DND-41 (cell line): Measurements from ENCODE around the gene KCNG2.

Experiments
- EZH2 ChIP-seq: IDR thresholded peaks from 3 replicates; pipeline ENCODE4 v1.6.1; 2012; ENCODE audit warnings: borderline replicate concordance, low read depth, mild to moderate bottlenecking, moderate library complexity, low read length, inconsistent platforms; ENCODE audit not compliant: severe bottlenecking
- TF ChIP-seq, protein P1 (sequence below): IDR thresholded peaks from 2 replicates; pipeline ENCODE4 v1.5.1; 2012; ENCODE audit warnings: borderline replicate concordance, low read length, moderate library complexity, mild to moderate bottlenecking; ENCODE audit not compliant: poor library complexity, severe bottlenecking; ENCODE audit errors: extremely low read depth

GRCh38 chr18:79917169-79917852, 119.6 kb downstream of the KCNG2 start:
- TF ChIP-seq, protein P1, sequence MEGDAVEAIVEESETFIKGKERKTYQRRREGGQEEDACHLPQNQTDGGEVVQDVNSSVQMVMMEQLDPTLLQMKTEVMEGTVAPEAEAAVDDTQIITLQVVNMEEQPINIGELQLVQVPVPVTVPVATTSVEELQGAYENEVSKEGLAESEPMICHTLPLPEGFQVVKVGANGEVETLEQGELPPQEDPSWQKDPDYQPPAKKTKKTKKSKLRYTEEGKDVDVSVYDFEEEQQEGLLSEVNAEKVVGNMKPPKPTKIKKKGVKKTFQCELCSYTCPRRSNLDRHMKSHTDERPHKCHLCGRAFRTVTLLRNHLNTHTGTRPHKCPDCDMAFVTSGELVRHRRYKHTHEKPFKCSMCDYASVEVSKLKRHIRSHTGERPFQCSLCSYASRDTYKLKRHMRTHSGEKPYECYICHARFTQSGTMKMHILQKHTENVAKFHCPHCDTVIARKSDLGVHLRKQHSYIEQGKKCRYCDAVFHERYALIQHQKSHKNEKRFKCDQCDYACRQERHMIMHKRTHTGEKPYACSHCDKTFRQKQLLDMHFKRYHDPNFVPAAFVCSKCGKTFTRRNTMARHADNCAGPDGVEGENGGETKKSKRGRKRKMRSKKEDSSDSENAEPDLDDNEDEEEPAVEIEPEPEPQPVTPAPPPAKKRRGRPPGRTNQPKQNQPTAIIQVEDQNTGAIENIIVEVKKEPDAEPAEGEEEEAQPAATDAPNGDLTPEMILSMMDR = no peak
- TF ChIP-seq EZH2 = no peak
